GM21515 (cell line): ENCODE measurements around the gene IRX5.

ENCODE experiments used
- ATAC-seq: cut with Tn5 transposase; IDR thresholded peaks from one replicate; pipeline ENCODE4 v1.9.1; 2021; ENCODE audit not compliant: unreplicated experiment

IRX5 gene

DNA sequence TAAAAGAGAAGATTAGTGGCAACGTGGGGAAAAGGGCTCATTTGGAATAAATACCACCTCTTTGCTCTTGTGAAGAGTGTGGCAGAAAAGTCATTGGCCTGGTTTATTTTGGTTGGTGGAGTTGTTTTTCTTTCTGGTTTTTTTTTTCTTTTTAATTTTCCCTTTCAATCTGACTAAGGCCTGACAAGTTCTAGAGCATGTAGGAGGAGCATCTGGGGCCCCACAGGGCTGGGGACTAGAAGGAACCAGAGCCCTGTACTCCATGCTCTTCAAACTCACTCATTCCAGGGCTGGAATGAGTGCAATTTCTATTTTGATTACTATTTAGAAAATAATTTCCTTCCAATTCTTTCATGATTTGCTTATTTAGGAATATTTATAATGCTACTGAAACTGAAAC, 13.3 kb downstream of the IRX5 start:
- ATAC-seq = no peak

DNA sequence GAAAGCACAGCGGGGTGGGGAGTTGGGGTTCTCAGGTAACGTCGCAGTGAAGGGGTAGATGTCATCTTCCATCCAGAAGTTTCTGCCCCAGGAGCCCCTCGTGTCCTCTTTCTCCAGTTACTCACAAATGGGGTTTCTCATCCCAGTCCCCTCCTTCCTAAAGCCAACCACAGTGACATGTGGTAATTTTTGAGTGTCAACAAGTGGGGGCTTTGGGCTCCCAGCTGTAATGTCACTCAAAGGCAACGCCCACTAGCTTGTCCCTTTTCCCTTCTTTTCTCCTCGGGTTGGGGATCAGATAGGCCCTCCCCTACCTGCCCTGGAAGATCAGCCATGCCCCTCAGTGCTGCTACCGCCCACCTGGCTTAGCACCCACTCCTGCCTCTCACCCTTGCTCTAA, 14.4 kb downstream of the IRX5 start:
- no peak for ATAC-seq

DNA sequence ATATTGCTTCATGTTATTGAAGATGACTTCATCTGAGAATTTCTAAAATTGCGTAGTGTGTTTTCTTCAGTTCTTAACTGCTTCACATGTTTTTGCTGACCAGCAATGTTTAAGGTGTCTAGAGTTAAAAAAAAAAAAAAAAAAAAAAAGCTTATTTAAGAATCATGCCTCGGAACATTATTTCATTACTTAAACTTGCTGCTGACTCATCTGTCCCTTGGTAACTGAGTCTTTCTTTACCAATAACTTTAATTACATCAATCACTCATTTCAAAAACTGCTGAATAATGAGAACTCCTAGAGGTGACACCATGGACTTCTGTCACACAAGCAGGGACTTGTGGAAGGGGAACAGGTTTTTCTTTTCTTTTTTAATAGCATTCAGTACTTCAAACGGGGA, 16.2 kb downstream of the IRX5 start:
- no peak for ATAC-seq

DNA sequence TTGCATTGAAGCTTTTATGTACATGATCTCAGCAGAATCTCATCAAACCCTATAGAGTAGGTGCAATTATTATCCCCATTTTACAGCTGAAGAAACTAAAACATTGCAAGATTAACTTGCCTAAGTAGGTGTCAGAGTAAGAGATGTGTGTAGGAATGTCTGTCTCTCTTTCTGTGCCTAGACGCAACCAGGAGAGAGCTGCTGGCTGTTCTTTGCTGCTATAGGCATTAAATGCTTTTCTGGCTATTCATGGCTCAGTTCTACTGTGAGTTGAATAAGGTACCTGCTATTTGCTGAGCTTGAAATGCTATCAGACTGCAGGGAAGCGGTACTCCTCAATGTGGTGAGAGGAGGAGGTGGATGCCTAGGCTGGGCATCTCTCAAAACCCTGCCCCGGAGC, 17.0 kb downstream of the IRX5 start:
- no peak for ATAC-seq

DNA sequence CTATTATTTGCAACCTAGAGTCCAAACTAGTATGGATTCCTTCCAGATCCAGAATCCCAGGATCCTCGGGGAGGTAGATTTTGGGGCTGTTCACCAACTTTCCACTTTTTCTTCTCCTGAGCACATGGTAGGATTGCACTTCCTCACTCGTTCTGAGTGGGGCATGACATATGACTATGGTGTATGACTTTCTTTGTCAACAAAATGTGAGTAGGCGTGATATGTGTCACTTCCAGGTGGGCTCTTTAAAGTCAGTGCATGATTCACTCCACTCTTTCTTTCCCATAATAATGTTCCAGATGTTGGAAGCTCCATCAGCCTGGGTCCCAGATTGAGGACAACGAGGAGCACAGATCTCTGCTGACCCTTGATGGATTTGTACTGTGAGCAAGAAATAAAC, 21.5 kb downstream of the IRX5 start:
- ATAC-seq = no peak

DNA sequence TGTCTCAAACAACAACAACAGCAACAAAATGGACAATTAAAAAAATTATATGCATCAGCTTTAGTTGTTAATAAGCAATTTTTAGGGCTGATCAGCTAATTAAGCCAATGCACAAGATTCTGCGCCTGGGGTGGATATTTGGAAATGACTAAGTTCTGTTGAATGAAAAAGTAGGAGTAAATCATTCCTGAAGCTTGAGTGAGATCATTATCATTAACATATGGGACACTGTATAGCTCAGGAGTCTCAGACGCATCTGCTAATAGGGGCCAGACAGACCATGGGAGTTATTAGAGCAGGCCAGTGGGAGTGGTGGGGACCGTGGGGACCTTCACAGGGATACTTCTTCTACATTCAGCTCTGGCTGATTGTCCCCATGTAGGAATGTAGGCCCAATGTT, 22.8 kb downstream of the IRX5 start:
- ATAC-seq = no peak

DNA sequence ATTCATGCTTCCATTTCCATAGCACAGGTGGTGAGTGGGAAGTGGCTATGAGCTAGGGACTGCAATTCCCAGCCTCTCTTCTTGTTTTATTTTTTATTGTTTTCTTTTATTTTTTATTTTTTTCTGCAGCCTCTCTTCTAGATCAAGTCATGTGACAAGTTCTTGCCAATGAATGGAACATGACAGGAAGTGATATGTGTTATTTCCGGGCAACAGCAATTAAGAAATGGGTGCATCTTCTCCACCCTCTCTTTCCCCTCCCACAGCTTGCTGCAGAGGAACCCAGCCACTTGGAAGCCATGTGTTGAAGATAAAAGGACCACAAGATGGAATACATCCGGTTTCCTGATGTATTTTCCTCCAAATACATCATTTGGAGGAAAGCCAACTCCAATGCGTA, 23.6 kb downstream of the IRX5 start:
- ATAC-seq = no peak

DNA sequence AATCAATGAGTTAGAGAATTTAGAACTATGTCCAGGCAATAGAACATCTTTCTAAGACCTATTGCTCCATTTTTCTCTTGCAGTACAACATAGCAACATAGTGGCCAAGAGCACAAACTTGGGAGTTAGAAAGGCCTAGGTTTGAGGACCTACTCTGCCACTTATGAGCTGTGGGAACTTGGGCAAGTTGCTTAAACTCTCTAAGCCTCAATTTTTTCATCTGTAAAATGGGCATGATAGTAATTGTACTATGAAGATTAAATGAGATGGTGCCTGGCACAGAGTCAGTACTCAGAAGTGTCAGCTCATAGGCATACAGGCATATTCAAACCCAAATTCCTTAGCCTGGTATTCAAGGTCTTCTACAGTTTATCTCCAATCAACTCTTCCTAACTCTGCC, 25.1 kb downstream of the IRX5 start:
- no peak for ATAC-seq

DNA sequence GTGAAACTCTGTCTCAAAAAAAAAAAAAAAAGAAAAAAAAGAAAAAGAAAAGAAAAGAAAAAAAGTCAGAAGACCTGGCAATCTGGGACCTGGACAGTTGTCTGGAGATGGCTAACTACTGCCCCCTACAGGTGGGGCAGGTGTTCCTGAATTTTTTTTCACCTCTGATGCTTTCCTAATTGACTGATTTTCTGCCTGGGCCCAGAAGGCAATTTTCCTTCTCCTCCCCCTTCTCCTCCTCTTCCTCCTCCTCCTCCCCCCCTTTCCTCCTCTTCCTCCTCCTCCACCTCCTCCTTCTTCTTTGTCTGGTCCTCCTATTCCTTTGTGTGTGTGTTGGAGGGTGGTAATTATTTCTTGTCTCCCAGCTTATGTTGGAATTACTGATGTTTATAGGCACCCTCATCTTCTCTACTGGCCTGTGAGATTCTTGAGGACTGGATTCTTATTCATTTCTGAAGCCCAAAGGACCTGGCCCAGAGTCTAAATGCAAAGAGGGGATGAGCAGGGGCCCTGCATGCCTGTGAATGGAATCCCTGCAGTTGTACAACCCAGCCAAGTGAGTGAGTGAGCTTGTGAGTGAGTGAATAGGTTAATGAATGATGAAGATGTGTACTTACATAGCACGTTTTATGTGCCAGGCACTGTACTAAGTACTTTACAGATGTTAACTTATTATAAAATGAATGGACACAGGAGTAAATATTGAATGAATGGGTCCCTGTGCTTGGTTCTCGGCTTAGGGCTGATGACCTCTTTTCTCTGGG, 26.9 kb downstream of the IRX5 start:
- no peak for ATAC-seq

DNA sequence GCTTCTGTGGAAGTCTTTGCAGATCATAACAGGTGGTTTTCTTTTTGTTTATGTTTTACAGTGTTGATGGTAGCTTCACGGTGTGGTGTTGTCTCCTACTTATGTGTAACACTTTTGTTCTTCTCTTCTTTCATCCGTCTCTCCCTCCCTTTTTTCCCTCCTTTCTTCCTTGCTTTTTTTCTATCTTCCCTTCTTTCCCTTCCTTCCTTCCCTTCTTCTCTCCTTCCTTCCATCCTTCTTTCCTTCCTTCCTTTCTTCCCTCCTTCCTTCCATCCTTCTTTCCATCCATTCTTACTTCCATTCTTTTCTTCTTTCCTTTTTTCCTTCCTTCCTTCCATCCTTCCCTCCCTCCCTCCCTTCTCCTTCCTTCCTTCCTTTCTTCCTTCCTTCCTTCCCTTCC, 31.4 kb downstream of the IRX5 start:
- ATAC-seq = no peak

DNA sequence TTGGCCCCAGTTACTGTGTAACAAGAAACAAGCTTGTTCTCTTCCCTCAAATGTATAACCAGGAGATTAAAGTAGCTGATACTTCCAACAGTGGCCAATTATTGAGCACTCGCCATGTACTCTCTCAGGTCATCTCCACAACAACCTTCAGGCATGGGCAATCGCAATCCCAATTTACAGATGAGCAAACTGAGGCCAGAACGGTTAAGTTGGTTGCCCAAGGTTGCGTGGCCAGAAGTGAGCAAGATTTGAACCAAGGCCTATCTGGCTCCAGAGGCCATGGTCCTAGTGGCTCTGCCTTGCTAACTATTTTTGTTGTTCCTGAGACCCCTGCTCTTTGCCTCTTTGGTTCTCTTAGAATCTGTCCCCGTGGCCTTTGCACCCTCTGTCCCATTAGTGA, 33.6 kb downstream of the IRX5 start:
- ATAC-seq = no peak

DNA sequence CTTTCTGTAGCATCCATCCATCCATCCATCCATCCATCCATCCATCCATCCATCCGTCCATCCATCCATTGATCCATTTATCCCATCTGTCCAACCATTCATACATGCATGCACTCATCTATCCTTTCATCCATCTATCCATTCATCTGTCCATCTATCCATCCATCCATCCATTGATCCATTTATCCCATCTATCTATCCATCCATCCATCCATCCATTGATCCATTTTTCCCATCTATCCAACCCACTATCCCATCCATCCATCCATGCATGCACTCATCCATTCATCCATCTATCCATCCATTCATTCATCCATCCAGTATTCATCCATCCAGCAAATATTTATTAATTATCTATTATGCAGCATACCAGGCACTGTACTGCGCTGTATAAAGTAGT, 34.8 kb downstream of the IRX5 start:
- ATAC-seq = no peak

DNA sequence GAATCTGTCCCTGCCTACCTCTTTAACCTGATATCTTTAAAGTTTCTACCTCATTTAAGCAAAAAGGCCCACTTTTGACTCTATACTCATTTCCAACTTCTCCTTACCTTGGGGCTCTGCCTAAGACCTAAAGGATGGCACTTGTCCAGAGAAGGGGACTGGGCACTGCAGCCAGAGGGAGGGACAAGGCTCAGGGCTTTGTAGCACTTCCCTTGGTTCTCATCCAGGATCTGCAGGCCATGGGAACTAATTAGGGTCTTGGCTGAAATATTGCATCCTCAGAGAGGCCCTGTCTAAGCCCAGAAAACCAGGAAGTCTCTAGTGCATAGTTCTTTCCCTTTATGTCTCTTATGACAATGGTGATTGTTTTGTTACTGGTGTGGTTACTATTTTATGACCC, 37.3 kb downstream of the IRX5 start:
- no peak for ATAC-seq

DNA sequence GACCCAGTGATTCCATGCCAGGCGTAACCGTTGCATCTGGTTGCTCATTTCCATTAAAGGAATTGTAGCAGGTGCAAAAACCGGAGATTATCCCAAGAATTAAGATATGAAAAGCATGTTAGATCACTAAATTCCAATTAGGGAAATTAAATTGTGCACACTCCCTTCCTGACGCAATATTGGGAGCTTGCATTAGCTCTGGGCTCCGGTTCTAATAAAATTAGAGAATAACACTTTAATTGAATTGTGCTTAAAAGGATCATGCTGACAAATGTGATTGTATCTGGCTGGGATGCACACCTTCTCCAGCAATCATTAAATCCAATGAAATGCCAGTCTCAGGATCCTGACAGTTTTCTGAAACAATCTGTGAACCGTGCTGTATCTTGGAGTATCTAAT, 38.1 kb downstream of the IRX5 start:
- ATAC-seq = no peak

DNA sequence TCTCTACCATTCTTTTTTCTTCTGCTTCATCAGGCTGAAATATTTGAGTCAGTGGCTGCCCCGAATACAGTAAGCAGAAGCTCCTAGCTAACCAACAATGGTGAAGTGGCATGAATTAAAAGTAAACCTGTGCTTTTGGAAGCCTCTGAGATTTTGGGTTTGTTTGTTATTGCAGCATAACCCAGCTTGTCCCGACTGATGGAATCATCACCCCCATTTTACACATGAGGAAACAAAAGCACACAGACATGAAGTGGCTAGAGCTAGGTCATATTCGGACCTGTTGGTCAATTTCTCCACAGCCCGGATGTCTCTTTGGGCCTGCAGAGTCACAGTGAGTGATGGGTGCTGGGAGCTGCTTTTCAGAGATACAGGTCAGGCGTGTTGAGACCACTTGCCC, 39.4 kb downstream of the IRX5 start:
- no peak for ATAC-seq

DNA sequence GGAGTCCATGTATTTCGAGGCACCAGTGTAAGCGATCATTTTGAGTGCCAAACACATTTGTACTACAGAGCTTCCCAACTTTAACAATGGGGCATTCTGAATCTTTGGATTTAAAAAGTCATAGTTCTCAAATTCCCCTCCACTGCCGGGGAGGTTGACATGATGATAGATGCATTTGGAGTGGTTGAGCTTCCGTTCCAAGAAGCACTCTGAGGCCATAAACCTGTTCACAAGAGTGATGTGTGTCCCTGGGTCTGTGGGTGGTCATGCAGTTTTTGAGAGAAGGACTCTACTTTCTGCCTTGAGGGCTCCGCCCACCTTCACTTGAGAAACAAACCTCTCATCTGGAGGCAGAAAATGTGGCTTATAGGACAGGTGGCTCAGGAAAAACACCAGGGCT, 43.7 kb downstream of the IRX5 start:
- ATAC-seq = no peak

DNA sequence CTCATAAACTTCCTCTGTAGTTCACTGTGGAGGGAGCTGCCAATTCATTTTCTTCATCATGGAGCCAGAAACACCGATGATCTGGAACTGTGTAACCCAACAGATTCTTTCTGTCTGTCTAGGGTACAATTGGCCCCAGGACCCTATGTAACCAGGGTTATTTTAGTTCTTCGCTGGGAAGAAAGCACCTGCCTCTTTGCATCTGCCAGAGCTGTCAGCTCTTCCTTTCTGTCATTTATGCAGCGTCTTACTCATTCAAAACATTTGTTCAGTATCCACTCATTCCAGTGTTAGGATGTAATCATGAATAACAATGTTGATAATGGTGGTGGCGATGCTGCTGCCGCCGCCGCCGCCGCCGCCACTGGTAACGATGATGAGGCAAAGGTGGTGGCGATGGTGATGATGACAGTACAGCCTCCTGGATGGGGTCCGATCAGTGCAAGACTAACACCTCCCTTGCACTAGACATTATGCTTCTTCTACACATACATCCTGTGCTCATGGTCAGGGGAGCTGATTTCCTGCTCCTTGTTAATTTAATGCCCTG, 46.1 kb downstream of the IRX5 start:
- ATAC-seq = no peak

DNA sequence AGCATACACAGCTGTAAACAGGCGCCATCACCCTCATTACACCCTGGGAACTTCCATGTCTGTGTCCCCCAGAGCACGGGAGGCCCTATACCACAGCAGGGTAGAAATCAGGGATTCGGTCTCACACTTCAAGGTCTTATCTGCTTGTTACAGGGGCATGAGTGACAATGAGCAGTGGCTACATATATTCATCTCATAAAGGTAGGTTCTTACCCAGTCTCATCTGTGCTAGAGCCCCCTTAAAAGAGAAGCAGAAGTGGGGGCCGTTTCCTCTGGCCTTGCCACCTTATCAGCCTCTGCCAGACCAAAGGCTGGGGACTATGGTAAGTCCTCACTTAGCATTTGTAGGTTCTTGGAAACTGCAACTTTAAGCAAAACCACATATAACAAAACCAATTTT, 46.5 kb downstream of the IRX5 start:
- ATAC-seq = no peak

DNA sequence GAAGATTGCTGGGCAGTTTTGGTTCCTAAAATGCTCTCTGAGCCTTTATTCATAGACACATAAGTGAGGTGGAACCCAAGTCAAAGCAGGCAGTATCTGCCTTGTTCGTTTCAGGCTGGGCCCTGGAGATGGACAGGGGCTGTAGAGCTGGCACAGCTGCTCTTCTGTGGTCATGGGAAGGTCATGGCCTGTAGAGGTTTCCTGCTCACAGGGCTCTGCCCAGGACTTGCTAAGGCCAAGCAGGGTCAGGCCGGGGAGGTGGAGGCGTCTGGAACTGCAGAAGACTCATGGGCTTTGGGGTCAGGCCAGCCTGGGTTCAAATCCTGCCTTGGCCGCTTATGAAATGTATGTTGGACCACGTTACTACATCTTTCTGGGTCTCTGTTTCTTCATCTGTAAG, 50.2 kb downstream of the IRX5 start:
- no peak for ATAC-seq
